GM06990 (cell line): Measurements from ENCODE around the gene MT1A.

Experiments used
- DNase-seq: peaks from one replicate; pipeline ENCODE4 v3.0.0-alpha.2; 2011; ENCODE audit not compliant: insufficient read length; ENCODE audit errors: extremely low read depth
- H3K27me3 ChIP-seq: replicated peaks from 2 replicates; pipeline ENCODE4 v1.6.0; 2011; ENCODE audit warnings: low read length; ENCODE audit not compliant: control insufficient read depth, insufficient read depth
- H3K36me3 ChIP-seq: 2 replicates; pipeline ENCODE4 v1.5.1; 2011; ENCODE audit warnings: low read length; ENCODE audit not compliant: control insufficient read depth, insufficient read depth
- H3K4me3 ChIP-seq: replicated peaks from 2 replicates; pipeline ENCODE4 v1.5.1; 2011; ENCODE audit warnings: low read depth, mild to moderate bottlenecking, control low read depth, low read length
- TF ChIP-seq, protein P1 (sequence below): IDR thresholded peaks from 2 replicates; pipeline ENCODE4 v1.5.1; 2011; ENCODE audit warnings: low read length, control low read depth, mild to moderate bottlenecking, inconsistent platforms; ENCODE audit not compliant: insufficient read depth, poor library complexity, severe bottlenecking

The MT1A gene

DNA sequence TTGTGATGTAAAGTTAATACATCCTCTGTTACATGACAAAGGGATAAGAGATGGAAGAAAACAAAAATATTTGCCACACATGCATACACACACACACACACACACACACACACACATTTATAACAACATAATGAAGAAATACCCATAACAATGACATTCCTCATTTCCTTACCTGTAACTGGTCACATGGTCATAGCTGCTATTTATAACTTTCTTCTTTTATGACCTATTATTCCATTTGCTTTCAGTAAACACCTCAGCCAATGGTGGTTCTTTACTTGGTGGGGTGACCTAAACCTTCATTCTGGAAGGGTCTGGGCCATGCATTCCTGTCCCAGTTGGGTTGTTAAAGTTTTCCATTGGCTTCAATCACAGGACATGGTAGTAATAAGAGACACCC lies 24.8 kb upstream of the MT1A start:
- Histone ChIP-seq H3K27me3 (no peaks in the 10 kb centered on the region; the same call in 1 of the 2 replicates), H3K36me3 (no peaks in the 10 kb centered on the region), H3K4me3 (no peak overlapping the region)
- DNase-seq: no peak
- TF ChIP-seq, protein P1, sequence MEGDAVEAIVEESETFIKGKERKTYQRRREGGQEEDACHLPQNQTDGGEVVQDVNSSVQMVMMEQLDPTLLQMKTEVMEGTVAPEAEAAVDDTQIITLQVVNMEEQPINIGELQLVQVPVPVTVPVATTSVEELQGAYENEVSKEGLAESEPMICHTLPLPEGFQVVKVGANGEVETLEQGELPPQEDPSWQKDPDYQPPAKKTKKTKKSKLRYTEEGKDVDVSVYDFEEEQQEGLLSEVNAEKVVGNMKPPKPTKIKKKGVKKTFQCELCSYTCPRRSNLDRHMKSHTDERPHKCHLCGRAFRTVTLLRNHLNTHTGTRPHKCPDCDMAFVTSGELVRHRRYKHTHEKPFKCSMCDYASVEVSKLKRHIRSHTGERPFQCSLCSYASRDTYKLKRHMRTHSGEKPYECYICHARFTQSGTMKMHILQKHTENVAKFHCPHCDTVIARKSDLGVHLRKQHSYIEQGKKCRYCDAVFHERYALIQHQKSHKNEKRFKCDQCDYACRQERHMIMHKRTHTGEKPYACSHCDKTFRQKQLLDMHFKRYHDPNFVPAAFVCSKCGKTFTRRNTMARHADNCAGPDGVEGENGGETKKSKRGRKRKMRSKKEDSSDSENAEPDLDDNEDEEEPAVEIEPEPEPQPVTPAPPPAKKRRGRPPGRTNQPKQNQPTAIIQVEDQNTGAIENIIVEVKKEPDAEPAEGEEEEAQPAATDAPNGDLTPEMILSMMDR: no peak

DNA sequence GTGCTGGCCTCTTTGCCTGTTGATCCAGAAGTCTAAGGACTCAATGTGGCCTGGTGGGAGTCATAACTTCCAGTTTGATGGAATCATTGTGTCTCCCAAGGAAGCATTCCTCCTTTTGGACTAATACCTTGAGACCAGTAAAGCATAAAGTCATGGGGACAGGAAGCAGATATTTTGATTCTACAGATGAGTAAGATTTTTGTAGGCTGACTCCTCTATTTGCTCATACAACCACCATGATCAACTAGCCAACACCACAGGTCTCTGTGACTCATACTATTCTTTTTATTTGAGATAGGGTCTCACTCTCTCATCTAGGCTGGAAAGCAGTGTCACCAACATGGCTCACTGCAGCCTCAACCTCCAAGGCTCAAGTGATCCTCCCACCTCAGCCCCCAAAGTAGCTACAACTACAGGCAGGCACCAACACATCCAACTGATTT lies 23.9 kb upstream of the MT1A start:
- Histone ChIP-seq H3K36me3 (no peaks in the 10 kb centered on the region), H3K27me3 (no peaks in the 10 kb centered on the region; the same call in 1 of the 2 replicates), H3K4me3 (no peak overlapping the region)
- TF ChIP-seq, protein P1: no peak
- no peak for DNase-seq

DNA sequence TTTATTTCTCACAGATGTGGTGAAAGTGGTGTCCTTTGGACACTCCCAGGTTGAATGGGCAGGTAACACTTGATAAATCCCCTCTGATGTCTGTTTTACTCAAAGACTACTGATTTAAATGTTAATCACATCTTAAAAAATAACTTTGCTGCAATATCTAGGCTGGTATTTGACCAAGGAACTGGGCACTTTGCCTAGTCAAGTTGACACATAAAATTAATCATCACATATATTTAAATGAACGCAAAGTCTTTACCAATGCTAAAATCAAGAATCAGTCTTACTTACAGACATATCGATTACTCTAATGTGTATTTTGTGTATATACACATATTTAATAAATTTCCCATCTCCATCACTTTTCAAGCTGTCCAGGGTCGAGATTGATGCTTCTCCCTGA lies 23.1 kb upstream of the MT1A start:
- no peak for DNase-seq
- no peaks in the 10 kb centered on the region; the same call in 1 of the 2 replicates for H3K27me3 ChIP-seq
- H3K36me3 ChIP-seq: no peaks in the 10 kb centered on the region

DNA sequence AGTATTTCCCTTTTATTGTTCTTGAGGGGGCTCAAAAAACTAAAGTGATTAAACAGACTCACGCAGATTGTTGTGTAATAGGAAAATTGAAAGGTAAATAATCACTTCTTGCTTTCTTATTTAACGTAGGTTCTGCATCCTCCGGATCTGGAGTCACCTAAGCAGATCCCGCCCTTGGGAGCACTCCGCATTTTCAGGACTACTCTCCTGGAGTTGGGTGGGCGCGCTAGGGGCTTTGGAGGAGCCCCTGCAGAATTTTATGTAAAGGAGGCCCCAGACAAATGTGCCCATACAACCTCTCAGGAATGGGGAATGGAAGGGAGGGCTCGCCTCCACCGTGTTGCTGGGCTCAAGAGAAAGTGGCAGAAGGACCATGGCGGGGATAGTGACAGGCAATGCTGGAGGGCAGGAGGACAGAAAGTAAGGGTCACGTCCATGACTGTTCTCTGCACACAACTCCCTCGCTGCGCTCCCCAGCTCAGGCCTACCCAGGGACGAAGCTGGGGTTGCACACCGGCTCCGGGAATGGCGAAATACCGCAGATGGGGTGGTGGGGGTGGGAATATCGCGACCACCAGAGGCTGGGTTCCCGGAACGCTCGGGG lies 21.8 kb upstream of the MT1A start:
- no peaks in the 10 kb centered on the region for H3K36me3 ChIP-seq
- TF ChIP-seq, protein P1: no peak
- no peak for DNase-seq
- no peaks in the 10 kb centered on the region; the same call in 1 of the 2 replicates for H3K27me3 ChIP-seq
- no peak overlapping the region for H3K4me3 ChIP-seq

More for the DNA sequence above, 23.1 kb upstream of the MT1A start:
- no peak overlapping the region for H3K4me3 ChIP-seq
- TF ChIP-seq, protein P1: no peak

DNA sequence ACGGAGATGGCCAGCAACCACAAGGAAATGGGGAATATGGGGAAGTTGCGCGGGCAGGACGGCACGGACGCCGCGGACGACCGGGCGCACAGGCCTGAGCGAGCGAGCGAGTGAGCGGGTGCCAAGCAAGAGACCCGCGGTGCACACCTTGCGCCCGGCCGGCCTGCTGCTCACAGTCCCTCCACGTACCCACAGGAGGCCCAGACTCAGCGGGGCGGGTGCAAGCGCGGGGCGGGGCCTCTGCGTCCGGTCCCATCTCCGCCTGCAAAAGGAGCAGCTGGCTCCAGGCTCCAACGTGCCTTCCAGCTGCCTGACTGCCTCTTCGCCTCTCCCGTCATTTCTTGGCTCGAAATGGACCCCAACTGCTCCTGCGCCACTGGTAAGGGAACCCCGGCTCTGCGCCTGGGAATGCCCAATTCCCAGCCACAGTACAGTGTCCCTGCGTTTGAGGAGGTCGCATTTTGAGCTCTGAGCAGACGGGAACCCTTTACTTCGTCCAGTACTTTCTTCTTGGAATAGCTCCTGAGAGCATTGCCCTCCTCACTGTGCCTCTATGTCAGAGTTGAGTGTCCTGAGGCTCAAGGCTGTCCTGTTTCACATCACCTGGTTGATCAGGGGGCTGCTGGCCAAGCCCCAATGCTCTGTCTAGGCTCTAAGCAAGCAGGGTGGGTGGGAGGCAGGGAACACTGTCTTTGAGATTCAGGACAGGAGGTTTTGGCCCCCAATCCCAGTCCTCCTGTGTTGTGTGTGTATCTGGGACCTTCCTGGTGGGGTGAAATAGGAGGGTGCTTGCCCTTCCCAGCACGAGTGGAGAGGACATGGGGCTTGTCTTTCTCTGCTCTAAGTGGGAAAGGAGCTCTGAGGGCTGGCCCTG lies 21.0 kb upstream of the MT1A start:
- no peak for DNase-seq
- TF ChIP-seq, protein P1: no peak
- Histone ChIP-seq H3K27me3 (no peaks in the 10 kb centered on the region; the same call in 1 of the 2 replicates), H3K36me3 (no peaks in the 10 kb centered on the region), H3K4me3 (no peak overlapping the region)
